Measurements from ENCODE around the gene GSTT4. TPM values are rescaled to one million over a fixed set of nuclear protein-coding genes. Genes with fewer than 3 reads are reported as not detected.
A peak's percentile ranks its signal among the peaks of the same experiment; 100 is the strongest.
"Not testable (repeated sequence)": the region's sequence is repeated elsewhere in the genome, so short reads cannot be mapped to it uniquely, and the experiment has no call there.

GSTT4 gene
- total RNA-seq, 6 experiments from 2014 or later, result not detected

DNA sequence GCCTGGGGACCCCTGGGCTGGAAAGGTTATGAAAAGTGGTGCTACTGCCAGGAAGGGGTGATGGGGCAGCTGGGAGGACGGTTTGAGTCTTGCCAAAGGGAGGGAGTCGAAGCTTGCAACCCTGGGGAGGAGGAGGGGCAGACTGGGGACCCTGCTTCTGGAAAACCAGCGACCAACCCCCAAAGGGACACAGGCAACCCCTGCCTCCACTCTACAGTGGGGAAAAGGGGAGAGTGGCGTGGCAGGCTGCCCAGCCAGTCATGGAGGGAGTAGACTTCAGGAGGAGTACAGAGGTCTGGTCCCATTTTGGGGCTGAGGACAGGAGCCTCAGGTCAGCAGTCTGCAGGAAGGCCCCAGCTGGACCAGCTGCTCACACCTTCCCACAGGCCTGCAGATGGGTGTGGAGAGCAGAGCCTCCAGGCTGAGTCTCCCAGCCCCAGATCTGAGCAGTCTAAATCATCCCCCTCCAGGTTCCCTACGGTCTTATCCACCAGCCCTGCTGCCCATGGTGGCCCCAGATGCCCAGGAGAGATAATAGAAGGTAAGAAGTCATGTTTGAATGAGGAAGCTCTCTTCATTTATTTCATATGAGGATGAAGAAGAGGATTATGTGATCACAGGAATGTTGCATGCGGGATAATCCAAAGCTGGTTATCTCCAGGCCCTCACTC, 34.3 kb downstream of the GSTT4 start:
- H3K4me1 ChIP-seq, result peaks cover 0 to 8% (median 0%) of the 10 kb centered on the region in 4 donors
- H3K27ac ChIP-seq, result peak overlapping the region in 1 of 3 donors; percentile 49
- ATAC-seq, result no peak
- DNase-seq, result peak in 2 of 3 donors; percentile 27 to 72
- H3K9me3 ChIP-seq, result no peaks in the 10 kb centered on the region
- peaks cover 0 to 25% (median 7%) of the 10 kb centered on the region in 4 donors for H3K36me3 ChIP-seq
- H3K4me3 ChIP-seq, result no peak overlapping the region
- no peaks in the 10 kb centered on the region for H3K27me3 ChIP-seq
- no peak for TF ChIP-seq CTCF (IDR thresholded peaks at IDR 0.05)
- no peak for TF ChIP-seq POLR2A (IDR thresholded peaks at IDR 0.05)
- 90% methylated on average over 2 of the region's 6 CpGs for WGBS (ENCODE audit: insufficient coverage, low coverage, low lambda C conversion rate, missing lambda C conversion rate)
- intact Hi-C loops (cut with DNase I), result loop anchor here in 1 of 2 donors (10.0 kb wide), 1 partner anchor 56 kb away; no protein-coding TSS in a partner anchor

DNA sequence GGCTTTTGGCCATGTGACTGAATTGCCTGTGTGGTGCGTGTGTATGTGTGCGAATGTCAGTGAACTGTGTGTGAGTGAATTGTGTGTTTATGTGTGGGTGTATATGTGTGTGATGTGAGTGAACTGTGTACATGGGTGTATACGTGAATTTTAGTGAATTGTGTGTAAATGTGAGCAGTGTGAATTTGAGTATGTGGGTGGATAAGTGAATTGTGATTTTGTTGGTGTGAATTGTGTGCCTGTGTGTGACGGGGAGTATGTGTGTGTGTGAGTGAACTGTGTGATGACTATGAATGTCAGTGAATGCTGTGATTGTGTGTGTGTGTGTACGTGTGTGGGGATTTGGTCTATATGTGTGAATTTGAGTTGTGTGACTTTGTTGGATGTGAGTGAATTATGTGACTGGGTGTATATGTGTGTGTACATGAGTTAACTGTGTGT, 35.0 kb downstream of the GSTT4 start:
- peaks cover 0 to 8% (median 0%) of the 10 kb centered on the region in 4 donors for H3K4me1 ChIP-seq
- H3K9me3 ChIP-seq, result no peaks in the 10 kb centered on the region
- WGBS (ENCODE audit: insufficient coverage, low coverage, low lambda C conversion rate, missing lambda C conversion rate), result 78% methylated on average over 5 of the region's 5 CpGs
- H3K4me3 ChIP-seq, result no peak overlapping the region
- H3K27ac ChIP-seq, result peak overlapping the region in 1 of 3 donors; percentile 55
- H3K36me3 ChIP-seq, result peaks cover 0 to 25% (median 7%) of the 10 kb centered on the region in 4 donors
- intact Hi-C loops (cut with DNase I), result loop anchor here in 1 of 2 donors (10.0 kb wide), 1 partner anchor 55 kb away; no protein-coding TSS in a partner anchor
- DNase-seq (no peak), ATAC-seq (no peak)
- H3K27me3 ChIP-seq, result no peaks in the 10 kb centered on the region
- TF ChIP-seq POLR2A (IDR thresholded peaks at IDR 0.05), result no peak
- TF ChIP-seq CTCF (IDR thresholded peaks at IDR 0.05), result no peak

- intact Hi-C loops (cut with DNase I), result no loop called here
Observed at GRCh38 chr22:23969071-23969470, 36.2 kb downstream of the GSTT4 start.

DNA sequence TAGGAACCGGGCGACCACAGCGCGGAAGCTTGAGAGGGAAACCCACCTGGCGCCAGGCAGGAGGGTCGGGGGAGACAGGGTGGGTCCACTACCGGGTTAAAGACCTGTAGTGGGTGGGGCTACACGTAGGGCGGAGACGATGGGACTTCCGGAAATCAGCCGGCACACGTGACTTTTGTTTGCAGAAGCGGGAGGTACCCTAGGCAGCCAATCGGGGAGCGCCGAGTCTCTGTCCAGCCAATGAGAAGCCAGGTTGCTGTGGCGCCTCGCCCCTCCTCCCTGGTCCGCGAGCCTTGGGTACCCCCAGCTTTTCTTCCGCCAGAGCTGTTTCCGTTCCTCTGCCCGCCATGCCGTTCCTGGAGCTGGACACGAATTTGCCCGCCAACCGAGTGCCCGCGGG, 38.7 kb downstream of the GSTT4 start, which contains the start of gene DDTL:
Gene DDTL (plus strand): TSS at position 321 of the 400 bp plus-strand sequence. CDS start 27 bp downstream, at position 348.
- H3K4me3 ChIP-seq; H3K27ac ChIP-seq; DNase-seq; H3K4me1 ChIP-seq; intact Hi-C loops (cut with DNase I); H3K9me3 ChIP-seq; H3K27me3 ChIP-seq: not testable (repeated sequence)
- H3K36me3 ChIP-seq, result peaks cover 0 to 21% (median 5%) of the 10 kb centered on the region in 4 donors
- WGBS (ENCODE audit: insufficient coverage, low coverage, low lambda C conversion rate, missing lambda C conversion rate), result no CpG with 5 or more reads among the region's 30 CpGs
- ATAC-seq, result peak; percentile 82 to 97 (median 90)

More at GRCh38 chr22:23969071-23969470, 36.2 kb downstream of the GSTT4 start:
- ATAC-seq (no peak), DNase-seq (no peak)
- Histone ChIP-seq H3K27ac (peak overlapping the region in 1 of 3 donors; percentile 55), H3K36me3 (peaks cover 0 to 25% (median 7%) of the 10 kb centered on the region in 4 donors), H3K27me3 (no peaks in the 10 kb centered on the region), H3K4me3 (no peak overlapping the region), H3K4me1 (peaks cover 0 to 8% (median 0%) of the 10 kb centered on the region in 4 donors), H3K9me3 (no peaks in the 10 kb centered on the region)
- no CpG with 5 or more reads among the region's 3 CpGs for WGBS (ENCODE audit: insufficient coverage, low coverage, low lambda C conversion rate, missing lambda C conversion rate)
- no peak for TF ChIP-seq CTCF (IDR thresholded peaks at IDR 0.05)

- intact Hi-C loops (cut with DNase I), result not testable (repeated sequence)
Observed at GRCh38 chr22:23966094-23966493, 39.2 kb downstream of the GSTT4 start.

GRCh38 chr22:23961084-23961771, 44.0 kb downstream of the GSTT4 start, which contains the start of gene GSTT2B:
Gene GSTT2B, minus strand, starts transcription at chr22:23961195. Its CDS starts 64 bp downstream, at chr22:23961131.
- H3K4me1 ChIP-seq; H3K36me3 ChIP-seq; H3K27ac ChIP-seq; DNase-seq; H3K27me3 ChIP-seq; H3K9me3 ChIP-seq; intact Hi-C loops (cut with DNase I): not testable (repeated sequence)
- ATAC-seq, result peak; percentile 84 to 95 (median 86)
- WGBS (ENCODE audit: insufficient coverage, low coverage, low lambda C conversion rate, missing lambda C conversion rate), result no CpG with 5 or more reads among the region's 43 CpGs
- peak within 1 kb of the TSS in 1 of 3 donors; percentile 19 for H3K4me3 ChIP-seq

More at GRCh38 chr22:23966094-23966493, 39.2 kb downstream of the GSTT4 start:
- ATAC-seq, result peak; percentile 13 to 63 (median 48)
- no CpG with 5 or more reads among the region's 18 CpGs for WGBS (ENCODE audit: insufficient coverage, low coverage, low lambda C conversion rate, missing lambda C conversion rate)
- H3K9me3 ChIP-seq, DNase-seq, H3K27ac ChIP-seq, H3K4me3 ChIP-seq, H3K27me3 ChIP-seq, H3K4me1 ChIP-seq: not testable (repeated sequence)
- H3K36me3 ChIP-seq, result peaks cover 0 to 17% (median 2%) of the 10 kb centered on the region in 4 donors
